Testis (tissue), 2 donors: ENCODE results near the gene PEX7.

Source experiments
- POLR2A ChIP-seq: fragments of 450-650 bp; IDR thresholded peaks from one replicate; pipeline ENCODE4 v1.6.1; 2017; ENCODE audit warnings: antibody characterized with exemption, mild to moderate bottlenecking, moderate library complexity
- TF ChIP-seq, protein P1 (sequence below), 3 experiments: fragments of 450-650 bp in 2 of 3; fragments of 200-600 bp in 1 of 3; sonication (generic) in 1 of 3; IDR thresholded peaks; one replicate each; pipeline ENCODE4 v1.5.1; 2016 to 2019; ENCODE audit warnings: antibody characterized with exemption in 3 of 3, mild to moderate bottlenecking in 2 of 3, moderate library complexity in 1 of 3

DNA sequence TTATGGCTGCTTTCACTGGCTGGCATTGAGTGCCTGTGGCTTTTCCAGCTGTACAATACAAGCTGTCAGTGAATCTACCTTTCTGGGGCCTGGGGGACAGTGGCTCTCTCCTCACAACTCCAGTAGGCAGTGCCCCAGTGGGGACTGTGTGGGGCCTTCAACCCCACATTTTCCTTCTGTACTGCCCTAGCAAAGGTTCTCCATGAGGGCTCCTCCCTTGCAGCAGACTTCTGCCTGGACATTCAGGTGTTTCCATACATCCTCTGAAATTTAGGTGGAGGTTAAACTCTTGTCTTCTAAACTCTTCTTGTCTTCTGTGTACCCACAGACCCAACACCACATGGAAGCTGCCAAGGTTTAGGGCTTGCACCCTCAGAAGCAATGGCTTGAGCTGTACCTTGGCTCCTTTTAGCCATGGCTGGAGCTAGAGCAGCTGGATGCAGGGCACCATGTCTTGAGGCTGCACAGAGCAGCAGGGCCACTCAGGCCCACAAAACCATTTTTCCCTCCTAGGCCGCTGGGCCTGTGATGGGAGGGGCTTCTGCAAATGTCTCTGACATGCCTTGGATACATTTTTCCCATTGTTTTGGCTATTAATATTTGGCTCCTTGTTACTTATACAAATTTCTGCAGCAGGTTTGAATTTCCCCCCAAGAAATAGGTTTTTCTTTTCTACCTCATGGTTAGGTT is 9.6 kb downstream of the PEX7 start:
- TF ChIP-seq, protein P1, sequence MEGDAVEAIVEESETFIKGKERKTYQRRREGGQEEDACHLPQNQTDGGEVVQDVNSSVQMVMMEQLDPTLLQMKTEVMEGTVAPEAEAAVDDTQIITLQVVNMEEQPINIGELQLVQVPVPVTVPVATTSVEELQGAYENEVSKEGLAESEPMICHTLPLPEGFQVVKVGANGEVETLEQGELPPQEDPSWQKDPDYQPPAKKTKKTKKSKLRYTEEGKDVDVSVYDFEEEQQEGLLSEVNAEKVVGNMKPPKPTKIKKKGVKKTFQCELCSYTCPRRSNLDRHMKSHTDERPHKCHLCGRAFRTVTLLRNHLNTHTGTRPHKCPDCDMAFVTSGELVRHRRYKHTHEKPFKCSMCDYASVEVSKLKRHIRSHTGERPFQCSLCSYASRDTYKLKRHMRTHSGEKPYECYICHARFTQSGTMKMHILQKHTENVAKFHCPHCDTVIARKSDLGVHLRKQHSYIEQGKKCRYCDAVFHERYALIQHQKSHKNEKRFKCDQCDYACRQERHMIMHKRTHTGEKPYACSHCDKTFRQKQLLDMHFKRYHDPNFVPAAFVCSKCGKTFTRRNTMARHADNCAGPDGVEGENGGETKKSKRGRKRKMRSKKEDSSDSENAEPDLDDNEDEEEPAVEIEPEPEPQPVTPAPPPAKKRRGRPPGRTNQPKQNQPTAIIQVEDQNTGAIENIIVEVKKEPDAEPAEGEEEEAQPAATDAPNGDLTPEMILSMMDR (IDR thresholded peaks at IDR 0.05): no peak
- TF ChIP-seq POLR2A: no peak
